NCI-H748 treated with DMSO at 0.1 percent for 48 hours (cell line): ENCODE data around the gene SMPD3.

Experiments used
- DNase-seq: peaks from one replicate; lab custom pipeline; 2025; lab: John Stamatoyannopoulos, UW

The SMPD3 gene

GRCh38 chr16:68328860-68329390 is 119.4 kb downstream of the SMPD3 start:
- no peak for DNase-seq

GRCh38 chr16:68328151-68328859 is 120.0 kb downstream of the SMPD3 start:
- DNase-seq, result peak; percentile 18

- no peak for DNase-seq
Observed at GRCh38 chr16:68324780-68325357, 123.4 kb downstream of the SMPD3 start.

GRCh38 chr16:68324336-68324735 is 124.0 kb downstream of the SMPD3 start:
- no peak for DNase-seq

GRCh38 chr16:68319185-68319908 is 129.0 kb downstream of the SMPD3 start:
- no peak for DNase-seq

- DNase-seq, result no peak
Observed at GRCh38 chr16:68313116-68313515, 135.2 kb downstream of the SMPD3 start.

GRCh38 chr16:68310774-68311511 is 137.4 kb downstream of the SMPD3 start, which contains the start of the genes PRMT7 and SLC7A6OS:
Gene PRMT7, plus strand, starts transcription at chr16:68311019. Its CDS starts 4,961 bp downstream, at chr16:68315980.
Gene SLC7A6OS, minus strand, starts transcription at chr16:68310946. Its CDS starts 20 bp downstream, at chr16:68310926.
- DNase-seq, result peak; percentile 73

GRCh38 chr16:68310437-68310773 is 137.9 kb downstream of the SMPD3 start:
- DNase-seq, result peak; percentile 46

GRCh38 chr16:68309799-68310198 is 138.5 kb downstream of the SMPD3 start:
- DNase-seq, result no peak
